NCI-H128 (cell line): ENCODE results near the gene TMEM203.

Experiments used
- DNase-seq: peaks from one replicate; lab custom pipeline; 2025; ENCODE audit not compliant: unreplicated experiment; lab: John Stamatoyannopoulos, UW

The TMEM203 gene

DNA sequence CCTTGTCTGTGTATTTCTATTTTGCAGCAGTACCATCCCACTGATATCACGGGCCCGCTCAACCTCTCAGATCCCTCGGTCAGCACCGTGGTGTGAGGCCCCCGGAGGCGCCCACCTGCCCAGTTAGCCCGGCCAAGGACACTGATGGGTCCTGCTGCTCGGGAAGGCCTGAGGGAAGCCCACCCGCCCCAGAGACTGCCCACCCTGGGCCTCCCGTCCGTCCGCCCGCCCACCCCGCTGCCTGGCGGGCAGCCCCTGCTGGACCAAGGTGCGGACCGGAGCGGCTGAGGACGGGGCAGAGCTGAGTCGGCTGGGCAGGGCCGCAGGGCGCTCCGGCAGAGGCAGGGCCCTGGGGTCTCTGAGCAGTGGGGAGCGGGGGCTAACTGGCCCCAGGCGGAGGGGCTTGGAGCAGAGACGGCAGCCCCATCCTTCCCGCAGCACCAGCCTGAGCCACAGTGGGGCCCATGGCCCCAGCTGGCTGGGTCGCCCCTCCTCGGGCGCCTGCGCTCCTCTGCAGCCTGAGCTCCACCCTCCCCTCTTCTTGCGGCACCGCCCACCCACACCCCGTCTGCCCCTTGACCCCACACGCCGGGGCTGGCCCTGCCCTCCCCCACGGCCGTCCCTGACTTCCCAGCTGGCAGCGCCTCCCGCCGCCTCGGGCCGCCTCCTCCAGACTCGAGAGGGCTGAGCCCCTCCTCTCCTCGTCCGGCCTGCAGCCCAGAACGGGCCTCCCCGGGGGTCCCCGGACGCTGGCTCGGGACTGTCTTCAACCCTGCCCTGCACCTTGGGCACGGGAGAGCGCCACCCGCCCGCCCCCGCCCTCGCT is 37.5 kb downstream of the TMEM203 start:
- DNase-seq: no peak

DNA sequence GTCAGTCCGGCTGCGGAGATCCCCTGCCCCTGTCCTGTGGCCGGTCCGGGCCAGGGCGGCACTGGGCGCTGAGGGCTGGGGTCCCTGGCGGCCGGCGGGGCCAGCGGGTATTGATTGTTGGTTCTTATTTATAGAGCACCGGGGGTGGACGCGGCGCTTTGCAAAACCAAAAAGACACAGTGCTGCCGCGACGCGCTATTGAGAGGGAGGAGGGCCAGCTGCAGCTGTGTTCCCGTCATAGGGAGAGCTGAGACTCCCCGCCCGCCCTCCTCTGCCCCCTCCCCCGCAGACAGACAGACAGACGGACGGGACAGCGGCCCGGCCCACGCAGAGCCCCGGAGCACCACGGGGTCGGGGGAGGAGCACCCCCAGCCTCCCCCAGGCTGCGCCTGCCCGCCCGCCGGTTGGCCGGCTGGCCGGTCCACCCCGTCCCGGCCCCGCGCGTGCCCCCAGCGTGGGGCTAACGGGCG is 38.1 kb downstream of the TMEM203 start:
- no peak for DNase-seq

DNA sequence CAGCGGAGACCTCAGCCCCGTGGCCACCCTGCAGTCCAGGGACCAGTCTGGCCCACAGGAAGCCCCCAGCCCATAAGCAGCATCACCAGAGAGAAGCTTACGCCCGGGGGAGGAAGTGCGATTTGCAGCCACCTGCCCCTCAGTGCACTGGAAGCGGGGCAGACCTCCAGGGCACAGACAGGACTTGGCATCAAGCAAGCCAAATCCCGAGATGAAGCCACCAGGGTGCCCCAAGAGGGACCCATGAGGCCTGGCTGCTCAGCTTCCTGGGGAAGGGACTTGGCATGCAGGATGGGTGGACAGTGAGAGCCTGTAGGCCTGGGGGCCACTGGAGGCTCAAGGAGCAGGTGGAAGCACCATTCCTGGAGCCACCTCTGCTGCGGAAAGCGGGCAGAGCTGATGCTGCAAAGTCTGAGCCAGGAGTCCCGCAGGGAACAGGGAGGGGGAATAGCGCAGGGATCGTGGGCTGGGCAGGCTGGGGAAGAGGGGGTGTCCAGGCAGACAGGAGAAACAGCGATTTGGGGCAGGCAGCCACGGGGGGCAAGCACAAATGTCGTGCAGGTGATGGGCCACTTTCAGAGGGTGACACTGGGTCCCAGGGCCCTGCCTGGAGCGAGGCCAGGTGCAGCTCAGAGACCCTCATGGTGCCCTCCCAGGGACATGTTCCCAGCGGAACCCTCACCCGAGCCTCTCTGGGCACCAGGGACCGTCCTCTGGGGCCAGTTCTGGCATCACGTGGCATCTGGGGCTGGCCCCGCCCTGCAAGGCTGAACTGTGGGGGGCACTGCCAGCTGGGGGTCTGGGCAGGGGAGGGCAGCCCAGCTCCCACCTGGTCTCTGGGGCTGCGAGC is 38.8 kb downstream of the TMEM203 start:
- no peak for DNase-seq

DNA sequence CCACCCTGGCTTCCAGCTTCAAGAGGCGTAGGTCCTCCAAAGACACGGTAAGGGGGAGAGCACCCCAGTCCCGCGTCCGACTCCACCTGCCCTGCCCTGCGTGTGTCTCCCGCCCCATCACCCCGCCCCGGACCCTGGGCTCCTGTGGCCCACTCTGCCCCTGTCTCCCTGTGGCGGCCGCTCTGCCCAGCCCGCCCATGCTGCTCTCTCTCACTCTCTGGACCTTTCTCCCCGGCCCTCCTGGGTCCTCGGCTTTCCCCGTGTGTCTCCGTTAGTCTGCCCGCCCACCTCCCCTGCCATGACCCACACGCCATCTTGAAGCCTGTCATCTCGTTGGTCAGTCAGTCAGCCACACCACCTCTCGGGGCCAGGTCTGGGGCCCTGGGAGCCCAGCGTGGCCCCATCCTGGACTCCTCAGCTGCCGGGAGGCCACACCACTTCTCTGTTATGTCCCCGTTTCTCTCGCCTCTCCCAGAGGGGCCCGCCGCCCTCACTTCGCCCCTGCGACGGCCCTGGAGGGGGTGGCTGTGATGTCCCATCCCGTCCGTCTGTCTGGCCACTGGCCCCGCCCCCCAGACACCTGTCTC is 40.1 kb downstream of the TMEM203 start:
- no peak for DNase-seq

DNA sequence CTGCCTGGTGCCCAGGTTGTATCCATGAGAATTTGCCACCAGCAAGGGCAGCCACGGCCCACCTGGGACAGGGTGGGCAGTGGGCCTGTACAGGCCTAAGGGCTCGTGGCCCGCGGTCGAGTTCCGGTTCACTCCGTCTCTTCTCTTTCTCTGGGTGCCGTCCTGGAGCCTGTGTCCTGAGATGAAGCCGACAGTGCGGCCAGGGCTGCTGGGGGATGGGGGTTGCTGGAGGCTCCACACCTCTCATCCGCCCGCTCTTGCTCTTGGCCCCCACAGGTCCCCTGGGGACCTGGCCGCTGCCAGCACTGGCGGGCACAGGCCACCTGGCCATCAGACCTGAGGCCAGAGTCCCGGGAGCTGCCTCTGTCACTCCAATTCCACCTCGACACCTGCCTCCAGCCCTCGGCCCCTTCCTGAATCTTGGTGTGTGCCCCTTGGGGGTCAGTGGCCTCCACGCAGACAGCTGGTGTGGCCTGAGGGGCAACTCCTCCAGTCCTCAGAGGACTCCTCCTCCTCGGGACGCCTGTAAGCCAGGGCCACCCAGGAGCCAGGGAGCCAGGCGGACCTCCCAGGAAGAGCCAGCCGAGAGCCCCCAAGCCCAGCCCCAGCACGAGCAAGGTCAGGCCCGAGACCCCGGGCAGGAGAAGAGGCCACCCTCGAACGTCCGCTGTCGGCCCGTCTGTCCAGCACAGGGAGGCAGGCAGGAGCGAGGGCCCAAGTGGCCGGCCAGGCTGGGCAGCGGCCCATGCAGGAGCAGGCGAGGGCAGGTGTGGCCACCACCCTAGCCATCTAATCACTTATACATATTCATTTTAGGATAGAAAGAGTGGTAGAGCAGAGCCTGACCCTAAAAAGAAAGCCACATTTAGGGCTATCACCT is 40.8 kb downstream of the TMEM203 start:
- no peak for DNase-seq

DNA sequence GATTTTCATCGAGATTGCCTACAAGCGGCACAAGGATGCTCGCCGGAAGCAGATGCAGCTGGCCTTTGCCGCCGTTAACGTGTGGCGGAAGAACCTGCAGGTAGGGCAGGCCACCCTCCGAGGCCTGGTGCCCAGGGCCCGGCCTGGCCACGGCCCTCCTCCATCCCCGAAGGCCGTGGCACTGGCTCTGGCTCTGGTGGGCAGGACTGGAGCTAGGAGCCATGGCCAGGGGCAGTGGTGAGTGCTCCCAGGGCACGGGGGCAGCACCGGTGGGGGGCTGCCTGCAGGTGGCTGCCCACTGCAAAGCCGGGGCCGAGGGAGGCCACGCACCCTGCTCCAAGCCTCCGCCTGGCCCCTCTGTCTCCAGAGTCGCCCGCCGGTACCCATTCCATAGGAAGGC is 41.6 kb downstream of the TMEM203 start:
- DNase-seq: no peak

DNA sequence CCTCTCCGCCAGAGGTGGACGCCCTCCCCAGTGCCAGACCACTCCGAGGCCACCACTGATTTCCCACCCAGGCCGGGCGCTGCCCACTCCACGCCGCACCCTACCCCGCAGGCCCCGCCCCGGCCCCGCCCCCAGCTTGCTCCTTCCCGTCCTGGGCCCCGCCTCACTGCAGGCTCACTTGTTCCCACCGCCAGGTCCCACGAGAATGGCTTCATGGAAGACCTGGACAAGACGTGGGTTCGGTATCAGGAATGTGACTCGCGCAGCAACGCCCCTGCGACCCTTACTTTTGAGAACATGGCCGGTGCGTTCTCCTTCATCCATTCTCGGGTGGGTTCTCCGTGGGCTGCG is 42.1 kb downstream of the TMEM203 start:
- no peak for DNase-seq

DNA sequence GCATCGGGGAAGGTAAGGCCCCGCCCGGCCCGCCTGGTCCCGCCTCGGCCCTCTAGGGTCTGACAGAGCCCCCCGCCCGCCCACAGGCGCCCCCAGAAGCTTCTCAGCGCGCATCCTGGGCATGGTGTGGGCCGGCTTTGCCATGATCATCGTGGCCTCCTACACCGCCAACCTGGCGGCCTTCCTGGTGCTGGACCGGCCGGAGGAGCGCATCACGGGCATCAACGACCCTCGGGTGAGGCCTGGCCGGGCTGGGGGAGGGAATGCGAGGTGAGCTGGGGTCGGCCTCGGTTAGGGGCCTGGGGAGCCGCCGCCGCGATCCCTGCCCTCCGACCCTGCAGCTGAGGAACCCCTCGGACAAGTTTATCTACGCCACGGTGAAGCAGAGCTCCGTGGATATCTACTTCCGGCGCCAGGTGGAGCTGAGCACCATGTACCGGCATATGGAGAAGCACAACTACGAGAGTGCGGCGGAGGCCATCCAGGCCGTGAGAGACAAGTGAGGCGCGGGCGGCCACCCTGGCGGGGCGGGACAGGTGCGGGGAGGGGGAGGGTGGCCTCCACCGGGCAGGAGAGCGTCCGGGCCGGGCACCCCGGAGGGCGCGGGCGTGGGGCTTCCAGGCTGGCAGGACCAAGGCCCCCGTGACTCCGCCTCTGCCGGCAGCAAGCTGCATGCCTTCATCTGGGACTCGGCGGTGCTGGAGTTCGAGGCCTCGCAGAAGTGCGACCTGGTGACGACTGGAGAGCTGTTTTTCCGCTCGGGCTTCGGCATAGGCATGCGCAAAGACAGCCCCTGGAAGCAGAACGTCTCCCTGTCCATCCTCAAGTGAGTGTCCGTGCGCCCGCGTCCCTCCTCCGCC is 42.7 kb downstream of the TMEM203 start:
- DNase-seq: peak; percentile 18

DNA sequence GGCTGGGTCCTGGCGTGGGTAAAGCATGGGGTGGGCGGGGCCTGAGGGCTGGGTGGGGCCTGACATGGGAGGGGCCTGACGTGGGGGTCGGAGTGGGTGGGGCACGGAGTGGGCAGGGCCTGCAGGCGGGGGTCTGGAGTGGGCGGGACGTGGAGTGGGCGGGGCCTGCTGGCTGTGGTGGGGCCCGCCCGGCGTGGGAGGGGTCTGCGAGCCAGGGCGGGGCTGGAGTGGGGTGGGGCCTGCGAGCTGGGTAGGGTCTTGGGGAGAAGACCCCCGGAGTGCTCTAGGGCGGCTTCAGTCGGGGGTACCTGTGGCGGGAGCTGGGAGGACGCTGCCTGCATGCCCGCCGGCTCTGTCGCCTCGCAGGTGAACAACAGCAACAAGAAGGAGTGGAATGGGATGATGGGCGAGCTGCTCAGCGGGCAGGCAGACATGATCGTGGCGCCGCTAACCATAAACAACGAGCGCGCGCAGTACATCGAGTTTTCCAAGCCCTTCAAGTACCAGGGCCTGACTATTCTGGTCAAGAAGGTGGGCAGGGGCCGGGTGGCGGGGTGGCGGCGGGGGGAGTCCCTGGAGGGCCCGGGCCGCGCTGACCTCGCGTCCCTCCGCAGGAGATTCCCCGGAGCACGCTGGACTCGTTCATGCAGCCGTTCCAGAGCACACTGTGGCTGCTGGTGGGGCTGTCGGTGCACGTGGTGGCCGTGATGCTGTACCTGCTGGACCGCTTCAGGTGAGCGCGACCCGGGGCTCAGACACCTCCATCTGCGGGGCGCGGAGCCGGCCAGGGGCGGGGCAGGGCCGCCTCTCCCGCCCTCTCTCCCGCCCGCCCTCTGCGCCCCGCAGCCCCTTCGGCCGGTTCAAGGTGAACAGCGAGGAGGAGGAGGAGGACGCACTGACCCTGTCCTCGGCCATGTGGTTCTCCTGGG is 43.6 kb downstream of the TMEM203 start:
- no peak for DNase-seq

DNA sequence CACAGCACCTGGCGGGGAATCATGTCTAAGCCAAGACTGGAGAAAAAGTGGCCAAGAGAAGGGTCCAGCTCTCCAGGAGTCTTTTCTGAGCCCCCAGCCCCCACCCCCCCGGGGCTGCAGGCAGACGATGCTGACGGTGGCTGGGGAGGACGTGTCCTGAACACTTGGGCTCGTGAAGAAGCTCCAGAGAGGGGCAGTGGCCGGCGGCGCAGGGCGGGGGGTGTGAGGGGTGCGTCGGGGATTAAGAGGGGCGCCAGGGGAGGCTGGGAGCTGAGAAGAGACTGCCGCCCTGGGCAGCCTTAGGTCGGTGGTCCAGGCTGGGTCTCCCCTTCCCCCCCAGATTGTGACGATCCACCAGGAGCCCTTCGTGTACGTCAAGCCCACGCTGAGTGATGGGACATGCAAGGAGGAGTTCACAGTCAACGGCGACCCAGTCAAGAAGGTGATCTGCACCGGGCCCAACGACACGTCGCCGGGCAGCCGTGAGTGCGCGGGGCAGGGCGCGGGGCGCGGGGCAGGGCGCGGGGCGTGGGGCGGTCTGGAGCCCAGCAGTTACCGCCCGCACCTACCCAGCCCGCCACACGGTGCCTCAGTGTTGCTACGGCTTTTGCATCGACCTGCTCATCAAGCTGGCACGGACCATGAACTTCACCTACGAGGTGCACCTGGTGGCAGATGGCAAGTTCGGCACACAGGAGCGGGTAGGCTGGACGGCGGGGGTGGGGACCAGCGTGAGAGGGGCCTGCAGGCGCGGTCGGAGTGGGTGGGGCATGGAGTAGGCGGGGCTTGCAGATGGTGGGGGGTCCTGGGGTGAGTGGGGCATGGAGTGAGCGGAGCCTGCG is 44.5 kb downstream of the TMEM203 start:
- DNase-seq: no peak

DNA sequence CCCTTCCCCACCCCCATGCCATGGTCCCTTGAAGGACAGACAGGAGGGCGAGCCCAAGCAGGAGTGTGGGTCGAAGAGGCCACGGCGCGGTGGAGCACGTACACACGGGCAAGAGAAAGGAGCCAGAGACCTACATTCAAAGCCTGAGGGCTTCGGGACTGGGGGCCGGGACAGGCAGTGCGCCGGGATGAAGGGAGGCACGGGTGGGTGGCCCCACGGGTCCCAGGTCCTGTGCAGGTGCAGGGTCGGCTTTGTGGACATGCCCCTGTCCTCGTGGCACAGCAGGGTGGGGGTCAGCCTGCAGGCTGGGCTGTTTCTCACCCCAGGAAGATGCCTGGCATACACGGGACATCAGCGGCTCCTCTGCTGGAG is 45.4 kb downstream of the TMEM203 start:
- DNase-seq: no peak

DNA sequence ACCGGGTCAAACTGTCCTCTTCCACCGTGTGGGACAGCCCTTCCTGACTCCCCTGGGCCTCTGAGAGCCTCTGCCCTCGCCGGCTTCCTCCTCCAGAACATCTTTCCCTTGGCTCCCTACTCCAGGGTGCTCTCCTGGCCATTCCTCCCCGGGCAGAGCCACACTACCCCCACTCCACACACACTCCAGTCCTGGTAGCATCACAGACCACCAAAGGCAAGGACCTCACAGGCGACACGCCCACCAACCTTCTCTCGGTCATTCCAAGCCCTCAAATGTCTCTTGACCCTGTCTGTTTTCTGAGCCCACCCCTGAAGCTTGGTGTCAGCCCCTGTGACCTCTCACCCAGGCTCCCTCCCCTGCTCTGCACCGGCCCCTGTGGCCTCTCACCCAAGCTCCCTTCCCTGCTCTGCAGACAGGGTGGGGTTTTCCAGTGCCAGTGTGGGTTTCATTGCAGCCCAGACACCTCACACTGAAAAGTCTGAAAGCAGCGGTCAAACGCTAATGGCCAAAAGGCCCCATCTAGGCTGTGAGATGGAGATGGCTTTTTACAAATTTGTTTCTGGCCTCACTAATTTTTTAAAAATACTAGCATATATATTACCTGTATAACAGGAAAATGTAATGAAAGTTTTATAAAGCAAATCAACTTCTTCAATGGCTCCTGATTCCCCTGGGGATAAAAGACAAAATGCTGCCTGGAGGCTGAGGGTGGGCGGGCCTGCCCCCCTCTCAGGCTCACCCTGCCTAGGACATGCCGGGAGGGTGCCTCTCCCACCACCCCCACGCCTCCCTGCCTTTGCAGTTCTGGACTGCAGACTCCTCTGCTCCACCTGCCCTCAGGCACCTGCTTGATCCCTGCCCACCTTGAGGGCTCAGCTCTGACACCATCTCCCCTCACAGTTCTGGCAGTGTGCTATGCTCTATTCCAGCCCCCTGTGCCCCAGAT is 46.1 kb downstream of the TMEM203 start:
- no peak for DNase-seq

DNA sequence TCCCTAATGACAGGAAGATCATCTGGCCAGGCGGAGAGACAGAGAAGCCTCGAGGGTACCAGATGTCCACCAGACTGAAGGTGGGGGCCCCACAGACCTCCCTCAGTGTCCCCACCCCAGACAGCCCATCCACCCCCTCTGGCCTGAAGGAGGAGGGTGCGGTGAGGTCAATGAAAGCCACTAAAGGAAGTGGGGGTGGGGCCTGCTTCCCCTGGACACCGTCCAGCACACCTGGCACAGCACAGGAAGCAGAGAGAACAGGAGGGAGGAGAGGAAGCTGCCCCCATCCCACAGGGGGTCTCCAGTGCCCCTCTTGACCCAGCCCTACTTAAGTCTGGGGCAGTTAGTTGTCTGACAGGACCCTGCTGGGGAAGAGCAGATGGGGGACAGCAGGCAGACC is 46.8 kb downstream of the TMEM203 start:
- no peak for DNase-seq

DNA sequence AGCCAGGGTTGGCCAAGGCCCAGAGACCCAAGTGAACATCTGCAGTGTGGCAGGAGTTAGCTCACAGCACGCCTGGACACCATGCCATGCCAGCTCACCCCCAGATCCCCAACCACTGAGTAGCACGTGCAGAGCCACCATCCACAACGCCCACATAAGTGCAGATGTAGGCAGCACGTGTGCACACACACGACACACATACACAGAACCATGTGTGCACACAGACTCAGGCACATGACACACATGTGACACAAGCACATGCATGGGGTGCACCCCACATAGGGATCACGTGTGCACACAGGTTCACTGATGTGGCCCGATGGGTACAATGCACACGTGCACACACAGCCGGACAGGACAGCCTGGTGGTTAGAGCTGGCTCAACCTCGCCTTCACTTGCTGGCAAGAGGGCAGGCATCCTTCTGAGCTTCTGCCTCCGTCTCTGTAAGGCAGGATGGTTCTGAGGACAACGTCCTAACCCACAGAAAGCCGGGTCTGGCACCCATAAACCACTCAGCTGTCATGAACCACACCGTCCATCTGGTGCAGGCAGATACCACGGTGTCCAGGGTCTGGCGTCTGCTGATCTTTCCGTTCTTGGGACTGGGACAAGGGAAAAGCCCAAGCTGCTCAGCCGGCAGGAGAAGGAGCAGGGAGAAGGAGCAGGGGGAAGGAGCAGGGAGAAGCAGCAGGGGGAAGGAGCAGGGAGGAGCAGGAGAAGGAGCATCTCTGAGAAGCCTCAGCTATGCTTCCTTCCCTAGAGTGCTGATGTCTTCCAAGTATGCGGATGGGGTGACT is 47.6 kb downstream of the TMEM203 start:
- no peak for DNase-seq

DNA sequence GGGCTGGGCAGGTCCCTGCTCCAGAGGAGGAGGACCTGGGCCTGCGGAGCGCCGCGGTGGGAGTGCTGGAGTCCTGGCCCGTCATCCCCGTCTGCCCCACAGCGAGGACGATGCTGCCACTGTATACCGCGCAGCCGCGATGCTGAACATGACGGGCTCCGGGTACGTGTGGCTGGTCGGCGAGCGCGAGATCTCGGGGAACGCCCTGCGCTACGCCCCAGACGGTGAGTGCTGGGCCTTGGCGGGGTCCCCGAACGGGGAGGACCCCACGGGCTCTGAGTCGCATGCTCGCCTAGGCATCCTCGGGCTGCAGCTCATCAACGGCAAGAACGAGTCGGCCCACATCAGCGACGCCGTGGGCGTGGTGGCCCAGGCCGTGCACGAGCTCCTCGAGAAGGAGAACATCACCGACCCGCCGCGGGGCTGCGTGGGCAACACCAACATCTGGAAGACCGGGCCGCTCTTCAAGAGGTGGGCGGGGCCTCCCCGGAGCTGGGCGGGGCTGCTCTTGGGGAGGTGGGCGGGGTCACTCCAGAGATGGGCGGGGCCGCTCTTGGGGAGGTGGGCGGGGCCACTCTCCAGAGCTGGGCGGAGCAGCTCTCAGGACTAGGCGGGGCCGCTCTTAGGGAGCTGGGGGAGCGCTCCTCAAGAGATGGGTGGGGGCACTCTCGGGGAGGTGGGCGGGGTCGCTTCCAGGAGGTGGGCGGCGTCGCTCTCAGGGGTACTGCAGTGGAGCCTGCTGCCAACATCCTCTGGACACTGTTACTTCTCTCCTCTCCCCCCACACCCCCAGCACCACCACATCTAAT is 48.7 kb downstream of the TMEM203 start:
- DNase-seq: no peak
